Peyer's patch (tissue), 4 donors: ENCODE data around the gene DHX32. TPM values are rescaled to one million over a fixed set of nuclear protein-coding genes. Genes with fewer than 3 reads are reported as not detected.
"Not testable (repeated sequence)": the region's sequence is repeated elsewhere in the genome, so short reads cannot be mapped to it uniquely, and the experiment has no call there.

Source experiments
- DNase-seq, 3 donors: peaks; one replicate each; pipeline ENCODE4 v3.0.0-alpha.2; 2017 to 2019
- H3K27ac ChIP-seq, 4 donors: fragments of 200-600 bp; sonication (generic); one replicate each; pipeline ENCODE4 v1.5.1; 2016 to 2019
- H3K27me3 ChIP-seq, 2 donors: fragments of 200-600 bp; sonication (generic); one replicate each; pipeline ENCODE4 v1.5.1; 2019
- H3K36me3 ChIP-seq, 3 donors: fragments of 200-600 bp; sonication (generic); one replicate each; pipeline ENCODE4 v1.5.1; 2016 to 2019
- H3K4me1 ChIP-seq, 4 donors: fragments of 200-600 bp; sonication (generic); one replicate each; pipeline ENCODE4 v1.5.1; 2016 to 2019
- H3K4me3 ChIP-seq, 4 donors: fragments of 200-600 bp; sonication (generic); 1 replicate in 3 of 4; 2 replicates in 1 of 4; pipeline ENCODE4 v1.5.1; 2016 to 2019; ENCODE audit warnings: mild to moderate bottlenecking in 1 of 4
- H3K9me3 ChIP-seq, 4 donors: fragments of 200-600 bp; sonication (generic); one replicate each; pipeline ENCODE4 v1.5.1; 2016 to 2019; ENCODE audit warnings: mild to moderate bottlenecking in 1 of 4
- POLR2A ChIP-seq, 2 donors: fragments of 450-650 bp; IDR thresholded peaks; one replicate each; pipeline ENCODE4 v1.5.1; 2017; ENCODE audit warnings: antibody characterized with exemption in 2 of 2, mild to moderate bottlenecking in 2 of 2, moderate library complexity in 2 of 2
- total RNA-seq, 4 donors: library from RNA; depleted of rRNA; stranded (reverse); fragments of >200 nt; gene quantifications; one replicate each; pipeline ENCODE4 v1.1.0, GENCODE V29; 2016

DHX32 gene
- total RNA-seq, 4 donors from 2014 or later, result 23.9 to 36.3 (median 28.0) TPM

DNA sequence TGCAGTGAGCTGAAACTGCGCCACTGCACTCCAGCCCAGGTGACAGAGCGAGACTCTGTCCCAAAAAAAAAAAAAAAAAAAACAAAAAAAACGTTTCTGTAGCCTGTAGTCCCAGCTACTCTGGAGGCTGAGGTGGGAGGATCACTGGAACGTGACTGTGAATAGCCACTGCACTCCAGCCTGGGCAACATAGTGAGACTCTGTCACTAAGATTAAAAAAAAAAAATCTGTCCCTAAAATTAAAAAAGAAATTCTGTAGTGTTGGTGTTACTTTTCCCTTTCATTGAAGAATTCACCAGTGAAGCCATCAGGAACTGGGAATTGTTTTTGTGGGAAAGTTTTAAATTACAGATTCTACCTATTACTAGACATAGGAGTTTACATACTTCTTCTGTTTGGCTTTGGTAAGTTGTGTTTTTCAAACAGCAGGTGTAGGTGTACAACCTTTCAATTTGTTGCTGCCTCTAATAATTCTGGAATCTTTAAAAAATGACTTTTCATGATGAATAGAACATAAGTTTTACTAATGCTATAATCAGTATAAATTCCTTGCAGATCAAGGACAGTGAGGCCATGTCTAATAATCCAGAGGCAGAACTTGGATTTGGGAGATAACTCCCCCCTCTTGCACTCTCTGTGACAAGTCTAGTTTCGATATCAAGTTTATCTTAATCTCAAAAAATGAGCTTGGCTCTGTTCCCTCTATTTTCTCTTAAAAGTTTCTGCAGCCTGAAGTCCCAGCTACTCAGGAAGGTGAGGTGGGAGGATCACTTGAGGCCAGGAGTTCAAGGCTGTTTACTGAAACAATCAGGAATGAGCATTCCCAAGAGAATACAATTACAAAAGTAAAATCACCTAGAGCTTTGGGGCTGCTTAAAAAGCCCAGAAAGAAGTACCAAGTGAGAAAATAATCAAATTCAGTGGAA lies 24.2 kb upstream of the DHX32 start:
- not testable (repeated sequence) for H3K27me3 ChIP-seq, H3K4me3 ChIP-seq, H3K27ac ChIP-seq

GRCh38 chr10:125903135-125903640 lies 22.1 kb upstream of the DHX32 start:
- not testable (repeated sequence) for H3K9me3 ChIP-seq, H3K36me3 ChIP-seq, H3K27me3 ChIP-seq, H3K4me1 ChIP-seq, H3K27ac ChIP-seq, H3K4me3 ChIP-seq
- DNase-seq, result peak in 1 of 3 donors; percentile 47

More for the DNA sequence above, 24.2 kb upstream of the DHX32 start:
- not testable (repeated sequence) for H3K36me3 ChIP-seq, DNase-seq, H3K9me3 ChIP-seq, H3K4me1 ChIP-seq

- not testable (repeated sequence) for H3K4me1 ChIP-seq, H3K27ac ChIP-seq, H3K27me3 ChIP-seq, DNase-seq, H3K4me3 ChIP-seq, H3K36me3 ChIP-seq, H3K9me3 ChIP-seq
Measured at GRCh38 chr10:125900963-125901362, 19.9 kb upstream of the DHX32 start.

GRCh38 chr10:125897317-125897716 lies 16.2 kb upstream of the DHX32 start:
- H3K27me3 ChIP-seq, DNase-seq, H3K9me3 ChIP-seq, H3K27ac ChIP-seq, H3K4me1 ChIP-seq, H3K36me3 ChIP-seq: not testable (repeated sequence)
- peak overlapping the region in 1 of 4 donors; percentile 68 for H3K4me3 ChIP-seq

DNA sequence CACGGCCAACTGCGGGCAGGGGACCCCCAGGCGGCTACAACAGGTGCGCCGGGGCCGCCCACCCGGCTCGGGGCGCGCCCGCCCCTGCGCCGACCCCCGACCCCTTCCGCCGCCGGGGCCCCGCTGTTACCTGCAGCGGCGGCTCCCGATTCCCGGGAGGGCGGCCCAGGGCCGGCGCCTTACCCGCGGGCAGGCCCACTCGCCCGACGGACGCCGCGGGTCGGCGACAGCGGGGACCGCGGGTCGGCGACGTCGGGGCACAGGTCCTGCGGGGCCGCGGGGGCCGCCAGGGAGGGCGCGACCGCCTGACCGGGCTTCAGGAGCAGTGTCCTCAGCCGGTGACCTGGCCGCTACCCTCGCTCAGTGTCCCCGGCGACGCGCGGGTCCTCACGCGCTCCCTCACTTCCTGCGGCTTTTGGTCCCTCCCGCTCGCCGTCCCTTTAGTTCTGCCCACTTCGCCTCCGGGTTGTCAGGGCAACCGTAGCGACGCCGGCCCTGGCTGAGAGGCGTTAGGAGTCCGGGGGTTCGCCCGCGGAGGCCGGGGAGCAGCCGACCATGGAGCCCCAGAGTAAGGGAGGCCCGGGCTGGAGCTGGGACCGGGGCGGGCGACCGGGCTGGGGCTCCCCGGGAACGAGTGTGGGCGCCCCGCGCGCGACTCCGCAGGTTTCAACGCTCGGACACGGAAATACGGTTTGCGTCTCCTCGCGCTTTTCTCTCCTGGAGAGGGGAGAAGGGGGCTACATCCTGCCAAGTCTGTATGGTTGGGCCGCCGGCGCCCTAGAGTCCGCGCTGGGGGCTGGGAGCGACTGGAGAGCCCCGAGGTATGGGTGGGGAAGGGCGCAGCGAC lies 15.2 kb upstream of the DHX32 start, which contains the start of gene FANK1:
Gene FANK1, plus strand, starts transcription at position 477 of the 847 bp plus-strand sequence. Its CDS starts 79 bp downstream, at position 556.
- Histone ChIP-seq H3K4me3 (peak within 1 kb of the TSS; percentile 56 to 87 (median 74)), H3K27ac (peak within 1 kb of the TSS; percentile 77 to 87 (median 81))
- not testable (repeated sequence) for H3K27me3 ChIP-seq, H3K36me3 ChIP-seq, H3K9me3 ChIP-seq, H3K4me1 ChIP-seq
- peak; percentile 82 to 96 (median 91) for DNase-seq
- TF ChIP-seq POLR2A (IDR thresholded peaks at IDR 0.05), result peak in 1 of 2 donors; percentile 42

GRCh38 chr10:125895130-125896087 lies 14.3 kb upstream of the DHX32 start:
- Histone ChIP-seq H3K4me3 (peak overlapping the region; percentile 56 to 87 (median 74)), H3K27ac (peak overlapping the region; percentile 77 to 87 (median 81))
- DNase-seq, result peak; percentile 42 to 69 (median 69)
- H3K9me3 ChIP-seq, H3K36me3 ChIP-seq, H3K4me1 ChIP-seq, H3K27me3 ChIP-seq: not testable (repeated sequence)

DNA sequence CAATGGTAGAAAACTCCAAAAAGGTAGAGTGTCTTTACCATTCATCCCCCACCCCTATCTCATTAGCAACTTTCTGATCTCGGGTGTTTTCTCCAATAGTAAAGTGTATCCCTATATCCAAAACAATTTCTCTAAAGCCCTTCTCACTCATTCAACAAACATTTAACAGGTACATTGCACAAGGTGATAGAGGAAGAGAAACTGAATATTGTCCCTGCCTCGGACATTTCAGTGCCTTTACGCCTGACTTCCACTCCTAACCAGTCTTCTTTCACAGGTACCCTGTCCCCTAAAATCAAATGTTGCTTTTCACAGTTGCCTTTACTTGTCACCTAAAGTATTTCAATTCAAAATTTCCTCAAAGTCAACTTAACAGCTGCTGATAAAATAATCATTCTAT lies 13.1 kb upstream of the DHX32 start:
- not testable (repeated sequence) for H3K4me3 ChIP-seq, DNase-seq, H3K9me3 ChIP-seq, H3K27ac ChIP-seq, H3K4me1 ChIP-seq, H3K27me3 ChIP-seq, H3K36me3 ChIP-seq

GRCh38 chr10:125892402-125892801 lies 11.3 kb upstream of the DHX32 start:
- H3K4me1 ChIP-seq, H3K27me3 ChIP-seq, H3K4me3 ChIP-seq, H3K9me3 ChIP-seq, H3K36me3 ChIP-seq: not testable (repeated sequence)
- DNase-seq, result peak in 1 of 3 donors; percentile 67
- H3K27ac ChIP-seq, result peak overlapping the region in 1 of 4 donors; percentile 4

- not testable (repeated sequence) for H3K4me1 ChIP-seq, H3K9me3 ChIP-seq, H3K36me3 ChIP-seq, DNase-seq, H3K27me3 ChIP-seq, H3K4me3 ChIP-seq, H3K27ac ChIP-seq
Measured at GRCh38 chr10:125889441-125889840, 8.3 kb upstream of the DHX32 start.
